Activated CD4-positive, alpha-beta T cell treated with anti-CD3 and anti-CD28 coated beads, Interleukin-2, amount 10 ng/mL, durations not matched to agents 24 days and 14 days (primary cell): ENCODE results near the gene DSCAM. TPM values are rescaled to one million over a fixed set of nuclear protein-coding genes. Genes with fewer than 3 reads are reported as not detected.

Source experiments
- DNase-seq: peaks from one replicate; pipeline ENCODE4 v3.0.0; 2022
- H3K27ac Mint-ChIP-seq: one replicate; pipeline ENCODE4 v1.8.0; 2022; ENCODE audit warnings: mild to moderate bottlenecking, mixed read lengths
- H3K27me3 Mint-ChIP-seq: one replicate; pipeline ENCODE4 v1.8.0; 2022; ENCODE audit warnings: mixed read lengths
- H3K36me3 Mint-ChIP-seq: one replicate; pipeline ENCODE4 v1.8.0; 2022; ENCODE audit warnings: low read depth, mild to moderate bottlenecking, mixed read lengths
- H3K4me1 Mint-ChIP-seq: one replicate; pipeline ENCODE4 v1.8.0; 2021; ENCODE audit warnings: mixed read lengths
- H3K4me3 Mint-ChIP-seq: one replicate; pipeline ENCODE4 v1.8.0; 2022; ENCODE audit warnings: mild to moderate bottlenecking, moderate library complexity, mixed read lengths
- H3K9me3 Mint-ChIP-seq: one replicate; pipeline ENCODE4 v1.8.0; 2021; ENCODE audit warnings: mixed read lengths
- intact Hi-C: fragments of 100-400 bp; cut with micrococcal nuclease; formaldehyde crosslinking; loops from one replicate; pipeline ENCODE4 v1.15.1; 2023
- total RNA-seq: library from RNA; stranded (reverse); gene quantifications from 2 replicates; pipeline ENCODE4 v1.2.3, GENCODE V29; 2022

DSCAM gene
- total RNA-seq, 1 donor from 2014 or later, result not detected

DNA sequence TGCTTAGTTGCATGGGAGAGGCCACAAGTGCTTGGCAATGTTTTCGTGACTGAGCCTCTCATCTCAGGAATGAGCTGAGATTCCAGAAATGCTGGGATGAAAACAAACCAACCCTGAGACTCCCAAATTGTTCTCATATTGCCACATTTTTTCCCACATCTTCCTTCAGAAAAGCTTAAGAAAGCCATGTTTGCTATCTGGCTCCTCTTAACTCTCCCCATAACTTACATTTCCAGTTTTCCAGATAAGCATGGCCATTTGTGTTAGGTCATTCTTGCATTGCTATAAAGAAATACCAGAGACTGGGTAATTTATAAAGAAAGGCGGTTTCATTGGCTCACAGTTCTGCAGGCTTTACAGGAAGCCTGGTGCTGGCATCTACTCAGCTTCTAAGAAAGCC lies 17.2 kb downstream of the DSCAM start:
- Mint-ChIP-seq H3K9me3 (no peaks in the 10 kb centered on the region), H3K27ac (no peak overlapping the region), H3K27me3 (no peaks in the 10 kb centered on the region), H3K4me1 (no peaks in the 10 kb centered on the region), H3K4me3 (no peak overlapping the region), H3K36me3 (no peaks in the 10 kb centered on the region)
- intact Hi-C loops, result no loop called here
- no peak for DNase-seq

DNA sequence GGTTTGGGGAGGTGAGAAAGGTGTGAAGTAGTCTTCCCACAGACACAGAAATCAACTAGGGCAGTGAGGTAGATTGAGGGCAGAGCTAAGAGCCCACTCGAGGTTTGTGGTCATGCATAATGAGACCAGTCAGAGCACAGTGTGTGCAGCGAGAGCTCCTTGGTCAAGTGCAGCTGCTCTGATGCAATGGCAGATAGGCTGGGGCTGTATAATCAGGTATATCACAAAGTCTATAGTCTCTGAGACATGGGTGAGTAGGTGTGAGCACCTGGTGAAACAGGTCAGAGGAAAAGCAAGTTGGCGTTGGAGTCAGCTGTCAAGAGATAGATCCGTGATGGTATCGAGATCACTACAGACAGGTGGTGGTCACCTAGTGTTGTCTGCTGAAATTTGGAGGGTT lies 17.6 kb downstream of the DSCAM start:
- Mint-ChIP-seq H3K4me3 (no peak overlapping the region), H3K27me3 (no peaks in the 10 kb centered on the region), H3K9me3 (no peaks in the 10 kb centered on the region), H3K36me3 (no peaks in the 10 kb centered on the region), H3K4me1 (no peaks in the 10 kb centered on the region), H3K27ac (no peak overlapping the region)
- intact Hi-C loops, result no loop called here
- no peak for DNase-seq

DNA sequence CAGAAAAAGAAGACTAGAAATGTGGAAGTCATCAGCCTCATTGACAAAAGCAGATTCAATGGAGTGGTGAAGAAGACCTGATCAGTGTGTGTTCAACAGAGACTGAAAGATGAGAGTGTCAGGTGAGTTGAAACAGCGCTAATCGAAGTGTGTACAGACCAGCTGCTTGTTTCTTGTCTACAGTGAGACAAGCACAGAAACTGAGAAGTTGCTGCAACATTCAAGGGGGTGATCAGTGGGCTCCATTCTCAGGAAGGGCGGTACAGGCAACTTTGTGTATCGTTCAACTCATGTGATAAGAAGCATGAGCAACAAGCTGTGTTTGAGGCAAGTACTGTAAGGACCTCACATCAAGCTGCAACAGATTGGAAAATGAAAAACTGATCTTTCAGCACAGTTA lies 19.4 kb downstream of the DSCAM start:
- intact Hi-C loops, result no loop called here
- no peaks in the 10 kb centered on the region for H3K9me3 Mint-ChIP-seq
- no peak overlapping the region for H3K4me3 Mint-ChIP-seq
- no peaks in the 10 kb centered on the region for H3K27me3 Mint-ChIP-seq
- no peaks in the 10 kb centered on the region for H3K4me1 Mint-ChIP-seq
- no peaks in the 10 kb centered on the region for H3K36me3 Mint-ChIP-seq
- DNase-seq, result no peak
- H3K27ac Mint-ChIP-seq, result no peak overlapping the region

DNA sequence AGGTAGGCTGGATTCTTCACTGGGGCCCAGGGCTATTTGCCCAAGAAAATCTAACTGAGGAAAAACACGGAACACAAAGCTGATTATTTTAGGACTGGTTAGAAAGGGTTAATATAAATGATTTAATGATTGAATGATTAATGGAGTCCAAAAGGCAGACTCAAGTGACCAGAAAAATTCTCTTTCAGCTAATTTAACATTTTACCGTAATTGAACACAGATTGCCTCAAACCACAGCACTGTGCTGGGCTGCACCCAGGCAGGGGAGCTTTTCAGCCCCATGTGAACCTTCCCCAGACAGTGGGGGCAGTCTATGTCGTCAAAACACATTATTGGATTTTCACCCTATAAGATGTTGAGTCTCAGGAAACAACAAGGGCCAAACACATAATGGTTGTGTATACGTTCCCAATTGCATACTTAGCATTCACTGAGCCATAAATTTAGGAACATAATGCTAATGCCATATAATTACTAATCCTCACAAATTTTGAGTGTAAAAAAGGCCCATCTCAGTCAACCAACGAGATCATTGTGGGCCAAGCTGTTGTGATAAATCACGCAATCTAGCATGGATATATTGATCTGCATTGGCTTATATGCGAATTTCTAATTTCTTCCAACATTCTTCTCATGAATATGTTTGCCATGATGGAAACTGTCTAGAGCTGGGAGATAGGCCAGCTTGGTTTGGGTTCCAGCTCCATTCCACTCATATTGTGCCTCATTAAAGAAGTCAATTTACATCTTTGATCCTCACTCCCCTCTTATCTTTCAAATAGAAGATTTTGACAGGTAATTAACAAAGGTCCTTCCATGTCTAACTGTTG lies 27.7 kb downstream of the DSCAM start:
- H3K27me3 Mint-ChIP-seq, result no peaks in the 10 kb centered on the region
- no peaks in the 10 kb centered on the region for H3K36me3 Mint-ChIP-seq
- H3K9me3 Mint-ChIP-seq, result peaks cover 5% of the 10 kb centered on the region
- intact Hi-C loops, result no loop called here
- H3K4me3 Mint-ChIP-seq, result no peak overlapping the region
- DNase-seq, result no peak
- H3K27ac Mint-ChIP-seq, result no peak overlapping the region
- no peaks in the 10 kb centered on the region for H3K4me1 Mint-ChIP-seq

DNA sequence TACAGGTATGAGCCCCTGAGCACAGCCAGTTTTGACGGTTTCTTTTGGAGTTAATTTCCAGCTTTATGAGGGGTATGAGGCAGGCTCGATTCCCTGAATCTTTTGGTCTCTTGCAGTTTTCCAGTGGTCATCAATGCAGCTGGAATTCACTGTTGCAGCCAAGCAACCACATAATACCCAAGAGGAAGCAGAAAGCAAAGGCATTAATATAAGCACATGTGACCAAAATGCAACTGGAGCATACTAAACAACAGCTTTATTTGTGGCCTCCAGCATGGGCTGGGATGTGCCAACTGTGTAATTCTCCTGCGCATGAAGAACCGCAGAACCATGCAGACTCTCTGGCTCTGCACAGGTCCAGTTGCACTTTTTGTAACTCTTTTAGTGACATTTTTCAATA lies 33.0 kb downstream of the DSCAM start:
- Mint-ChIP-seq H3K27me3 (no peaks in the 10 kb centered on the region), H3K9me3 (peaks cover 5% of the 10 kb centered on the region), H3K27ac (no peak overlapping the region), H3K4me1 (no peaks in the 10 kb centered on the region), H3K4me3 (no peak overlapping the region), H3K36me3 (no peaks in the 10 kb centered on the region)
- intact Hi-C loops, result no loop called here
- DNase-seq, result no peak

DNA sequence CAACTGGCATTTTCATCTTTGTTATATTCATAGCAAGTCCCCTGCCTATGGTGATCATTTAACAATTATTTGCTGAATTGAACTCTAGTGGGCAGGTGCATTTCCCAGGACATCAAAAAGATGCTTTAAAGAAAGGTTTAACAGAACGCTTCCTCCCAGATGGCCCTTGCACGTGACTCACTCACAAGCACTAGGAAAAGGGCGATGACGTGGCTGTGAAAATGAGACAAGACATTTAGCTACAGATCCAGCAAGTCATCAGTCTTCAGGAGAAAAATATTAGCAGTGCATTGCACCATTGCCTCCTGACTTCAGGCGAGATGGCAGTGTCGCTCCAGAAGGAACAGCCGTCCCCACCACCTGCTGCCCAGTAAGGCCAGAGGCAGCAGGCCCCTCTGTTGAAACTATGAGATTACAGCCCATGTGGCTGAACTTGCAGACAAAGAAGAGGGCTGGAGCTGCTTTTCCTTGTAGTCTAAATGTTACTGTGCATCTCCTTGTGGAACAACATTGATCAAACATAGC lies 37.2 kb downstream of the DSCAM start:
- H3K36me3 Mint-ChIP-seq, result no peaks in the 10 kb centered on the region
- no peak overlapping the region for H3K27ac Mint-ChIP-seq
- DNase-seq, result no peak
- H3K27me3 Mint-ChIP-seq, result no peaks in the 10 kb centered on the region
- no peak overlapping the region for H3K4me3 Mint-ChIP-seq
- H3K9me3 Mint-ChIP-seq, result peaks cover 15% of the 10 kb centered on the region
- intact Hi-C loops, result no loop called here
- no peaks in the 10 kb centered on the region for H3K4me1 Mint-ChIP-seq

DNA sequence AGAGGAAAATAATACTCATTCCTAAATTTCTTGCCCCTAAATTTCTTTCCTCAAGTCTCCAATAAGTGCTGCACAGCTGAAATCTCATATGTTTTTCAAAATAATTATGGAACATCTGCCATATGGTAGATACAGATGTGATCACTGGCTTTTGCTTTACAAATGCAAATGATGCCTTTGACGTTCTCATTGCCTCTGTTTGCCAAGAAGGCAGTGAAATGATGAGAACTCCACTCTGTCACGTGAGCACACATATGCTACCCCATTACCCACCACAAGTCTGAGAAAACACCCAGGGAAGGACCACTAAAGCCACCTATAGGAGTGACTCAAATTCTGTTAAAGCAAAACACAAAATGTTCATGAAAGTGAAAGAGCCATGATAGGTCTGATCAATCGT lies 43.9 kb downstream of the DSCAM start:
- DNase-seq, result no peak
- H3K9me3 Mint-ChIP-seq, result peaks cover 19% of the 10 kb centered on the region
- no peaks in the 10 kb centered on the region for H3K27me3 Mint-ChIP-seq
- H3K27ac Mint-ChIP-seq, result no peak overlapping the region
- H3K36me3 Mint-ChIP-seq, result no peaks in the 10 kb centered on the region
- no peak overlapping the region for H3K4me3 Mint-ChIP-seq
- H3K4me1 Mint-ChIP-seq, result no peaks in the 10 kb centered on the region
- intact Hi-C loops, result no loop called here

DNA sequence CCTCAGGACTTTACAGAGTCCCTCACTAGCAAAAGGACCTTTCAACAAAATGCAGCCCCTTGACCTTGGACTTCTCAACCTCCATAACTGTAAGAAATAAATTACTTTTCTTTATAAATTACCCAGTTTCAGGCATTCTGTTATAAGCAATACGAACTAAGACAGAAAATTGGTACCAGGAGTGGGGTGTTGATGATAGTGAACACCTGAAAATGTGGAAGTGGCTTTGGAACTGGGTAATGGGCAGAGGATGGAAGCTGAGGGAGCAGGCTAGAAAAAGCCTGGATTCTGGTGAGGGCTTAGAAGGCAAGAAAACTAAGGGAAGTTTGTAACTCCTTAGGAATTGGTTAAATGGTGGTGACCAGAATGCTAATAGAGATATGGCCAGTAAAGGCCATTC lies 46.8 kb downstream of the DSCAM start:
- H3K9me3 Mint-ChIP-seq, result peaks cover 21% of the 10 kb centered on the region

DNA sequence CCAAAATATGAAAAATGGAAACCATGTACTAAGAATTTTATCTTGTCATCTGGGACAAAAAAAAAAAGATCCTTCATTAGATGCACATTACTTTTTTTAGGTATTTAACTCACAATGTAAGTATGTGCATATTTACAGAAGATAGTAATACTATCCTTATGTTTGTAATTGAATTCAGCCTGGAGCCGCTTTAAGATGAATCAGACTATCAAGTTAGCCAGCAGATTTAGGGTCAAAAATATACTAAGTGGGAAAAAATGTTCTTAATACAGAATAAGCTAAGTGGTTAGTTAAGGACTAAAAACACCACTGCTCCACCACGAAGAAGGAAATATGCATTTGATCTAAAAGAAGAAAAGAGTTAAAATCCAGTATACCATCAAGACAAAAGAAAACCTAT lies 49.1 kb downstream of the DSCAM start:
- intact Hi-C loops, result no loop called here
- Mint-ChIP-seq H3K27me3 (no peaks in the 10 kb centered on the region), H3K4me3 (no peak overlapping the region), H3K4me1 (no peaks in the 10 kb centered on the region), H3K27ac (no peak overlapping the region), H3K9me3 (peaks cover 14% of the 10 kb centered on the region), H3K36me3 (no peaks in the 10 kb centered on the region)
- no peak for DNase-seq

More for the DNA sequence above, 46.8 kb downstream of the DSCAM start:
- DNase-seq, result no peak
- no peak overlapping the region for H3K4me3 Mint-ChIP-seq
- H3K27ac Mint-ChIP-seq, result no peak overlapping the region
- H3K4me1 Mint-ChIP-seq, result no peaks in the 10 kb centered on the region
- intact Hi-C loops, result no loop called here
- no peaks in the 10 kb centered on the region for H3K36me3 Mint-ChIP-seq
- H3K27me3 Mint-ChIP-seq, result no peaks in the 10 kb centered on the region

DNA sequence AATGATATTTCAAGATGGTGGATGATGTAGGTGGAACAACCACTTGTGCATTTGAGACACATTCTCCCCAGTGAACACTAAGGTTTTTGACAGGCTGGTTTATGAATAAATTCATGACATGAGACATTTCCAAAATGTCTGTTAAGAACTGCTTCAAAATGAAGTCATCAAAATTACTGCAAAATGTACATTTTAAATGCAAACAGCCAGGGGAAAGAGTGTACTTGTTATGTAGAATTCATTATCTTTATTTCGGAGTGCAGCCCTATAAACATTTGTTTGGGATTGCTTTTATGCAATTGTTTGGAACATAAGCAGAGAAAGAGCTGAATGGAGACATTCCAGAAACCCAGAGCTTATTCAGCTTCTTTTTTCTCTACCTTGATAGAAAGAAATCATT lies 49.5 kb downstream of the DSCAM start:
- Mint-ChIP-seq H3K4me3 (no peak overlapping the region), H3K4me1 (no peaks in the 10 kb centered on the region), H3K27me3 (no peaks in the 10 kb centered on the region), H3K27ac (no peak overlapping the region), H3K9me3 (peaks cover 14% of the 10 kb centered on the region), H3K36me3 (no peaks in the 10 kb centered on the region)
- DNase-seq, result no peak
- intact Hi-C loops, result no loop called here

DNA sequence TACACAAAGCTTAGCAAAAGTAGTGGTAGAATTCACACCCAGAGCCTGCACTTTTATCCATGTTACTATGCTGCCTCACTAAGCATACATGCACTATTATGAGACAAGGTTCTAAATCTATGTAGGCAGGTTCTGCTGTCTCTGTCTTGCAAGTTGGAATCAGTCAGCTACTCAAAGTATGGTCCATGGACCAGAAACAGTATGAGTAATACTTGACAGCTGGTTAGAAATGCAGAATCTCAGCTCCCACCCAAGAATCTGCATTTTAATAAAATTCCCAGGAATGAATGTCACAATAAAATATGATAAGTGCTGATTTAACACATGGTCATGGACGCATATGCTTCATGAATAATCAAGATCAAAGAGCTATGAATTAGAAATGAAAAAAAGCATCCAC lies 50.5 kb downstream of the DSCAM start:
- Mint-ChIP-seq H3K27ac (no peak overlapping the region), H3K27me3 (no peaks in the 10 kb centered on the region), H3K4me1 (no peaks in the 10 kb centered on the region), H3K4me3 (no peak overlapping the region), H3K9me3 (peaks cover 14% of the 10 kb centered on the region), H3K36me3 (no peaks in the 10 kb centered on the region)
- no peak for DNase-seq
- intact Hi-C loops, result no loop called here

DNA sequence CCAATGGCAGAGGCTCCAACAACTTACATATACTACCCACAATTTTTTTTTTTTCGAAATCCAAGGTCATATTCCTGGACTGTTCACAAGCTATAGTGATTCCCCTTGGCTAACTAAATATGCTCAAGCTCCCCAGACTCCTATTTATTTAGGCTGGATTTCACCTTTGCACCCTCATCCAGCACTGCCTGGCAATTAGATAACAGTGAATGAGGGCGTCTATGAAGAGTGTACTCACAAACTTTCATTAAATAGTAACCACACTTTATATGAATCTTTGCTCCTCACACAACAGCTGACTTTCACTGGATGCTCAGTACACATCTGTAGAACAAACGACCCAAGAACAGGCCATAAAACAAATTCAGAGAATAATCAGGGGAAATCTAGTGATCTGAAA lies 51.6 kb downstream of the DSCAM start:
- Mint-ChIP-seq H3K4me3 (no peak overlapping the region), H3K4me1 (no peaks in the 10 kb centered on the region), H3K27me3 (no peaks in the 10 kb centered on the region), H3K27ac (no peak overlapping the region), H3K36me3 (no peaks in the 10 kb centered on the region), H3K9me3 (peaks cover 14% of the 10 kb centered on the region)
- intact Hi-C loops, result no loop called here
- DNase-seq, result no peak

DNA sequence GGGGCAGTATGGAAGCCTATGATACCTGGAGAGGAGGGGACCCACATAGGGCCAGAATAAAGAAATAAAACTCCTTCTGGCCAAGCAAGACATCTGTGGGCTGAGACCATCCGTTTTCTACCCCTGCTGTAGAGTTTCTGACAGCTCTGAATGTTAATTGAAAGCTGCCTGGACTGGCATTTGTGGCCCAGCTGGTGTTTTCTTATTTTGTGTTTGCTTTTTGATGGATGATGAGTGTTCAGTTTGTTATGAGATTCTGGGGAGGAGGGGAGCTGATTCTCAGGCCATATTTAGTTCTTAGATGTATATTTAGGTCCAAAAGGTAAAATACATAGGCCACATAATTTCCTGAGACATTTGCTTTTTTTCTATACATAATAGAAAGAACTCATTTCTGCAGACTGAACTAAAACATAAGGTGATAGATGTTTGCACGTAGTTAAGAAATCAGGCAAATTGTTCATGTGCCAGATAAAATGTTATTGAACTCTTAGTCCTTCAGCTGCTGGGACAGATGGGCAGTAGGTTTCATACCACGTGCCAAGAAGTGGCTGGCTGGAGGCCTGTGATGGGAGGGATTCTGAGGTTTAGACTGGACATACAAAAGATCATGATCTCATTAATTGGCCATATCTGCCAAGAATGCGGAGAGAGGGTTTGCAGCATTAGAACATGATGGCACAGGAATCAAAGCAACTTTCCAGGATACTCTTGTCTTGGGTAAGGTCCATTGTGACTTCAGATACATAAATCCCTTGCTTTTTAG lies 54.1 kb downstream of the DSCAM start:
- Mint-ChIP-seq H3K4me1 (no peaks in the 10 kb centered on the region), H3K9me3 (peaks cover 11% of the 10 kb centered on the region), H3K27ac (no peak overlapping the region), H3K4me3 (no peak overlapping the region), H3K27me3 (no peaks in the 10 kb centered on the region), H3K36me3 (no peaks in the 10 kb centered on the region)
- intact Hi-C loops, result no loop called here
- DNase-seq, result no peak

DNA sequence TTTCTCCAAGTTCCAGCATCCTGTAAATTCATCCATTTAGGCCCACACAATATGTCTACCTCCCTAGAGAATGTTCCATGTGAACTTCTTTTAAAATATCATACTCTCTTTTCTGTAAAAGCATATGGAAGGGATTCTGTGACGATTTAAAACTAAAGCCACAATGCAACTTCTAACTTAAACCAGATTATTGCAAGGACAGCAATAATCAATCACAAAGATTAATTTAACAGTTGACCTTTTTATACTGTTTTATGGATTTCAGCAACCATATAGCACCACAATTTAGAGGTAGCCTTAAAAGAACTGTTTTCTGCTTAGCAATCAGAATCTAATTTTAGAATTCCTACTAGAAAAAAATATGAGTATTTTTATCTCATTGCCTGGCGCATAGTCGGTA lies 58.3 kb downstream of the DSCAM start:
- DNase-seq, result no peak
- Mint-ChIP-seq H3K36me3 (no peaks in the 10 kb centered on the region), H3K9me3 (no peaks in the 10 kb centered on the region), H3K27me3 (no peaks in the 10 kb centered on the region), H3K4me1 (no peaks in the 10 kb centered on the region), H3K27ac (no peak overlapping the region), H3K4me3 (no peak overlapping the region)
- intact Hi-C loops, result no loop called here
